GM19463 (cell line): ENCODE results near the gene NFATC1.

Experiments used
- ATAC-seq: cut with Tn5 transposase; IDR thresholded peaks from one replicate; pipeline ENCODE4 v1.9.1; 2021; ENCODE audit warnings: mild to moderate bottlenecking, moderate library complexity; ENCODE audit not compliant: unreplicated experiment

The NFATC1 gene

GRCh38 chr18:79578396-79579260 is 182.9 kb downstream of the NFATC1 start:
- ATAC-seq: no peak
